ENCODE measurements around the gene UBE2R2. TPM values are rescaled to one million over a fixed set of nuclear protein-coding genes. Genes with fewer than 3 reads are reported as not detected.

The UBE2R2 gene
- total and polyA plus RNA-seq, 2 donors from 2014 or later, result 26.1 to 32.2 TPM

GRCh38 chr9:33943389-33943788 is 126.4 kb downstream of the UBE2R2 start:
- intact Hi-C loops (cut with DNase I), result no loop called here
- DNase-seq (no peak), FAIRE-seq (no peak)
- H3K9ac ChIP-seq (ENCODE audit: low read length in 3 of 3), result no peak overlapping the region
- no peak overlapping the region for H3K4me3 ChIP-seq (ENCODE audit: low read length in 3 of 3)
- no peak overlapping the region for H3K27ac ChIP-seq (ENCODE audit: low read depth in 2 of 2, low read length in 2 of 2)
- no peaks in the 10 kb centered on the region for H3K27me3 ChIP-seq (ENCODE audit: control insufficient read depth, insufficient read depth, low read length)
- H3K9me3 ChIP-seq (ENCODE audit: control insufficient read depth in 2 of 3, insufficient read depth in 1 of 3, low read length in 3 of 3), result no peaks in the 10 kb centered on the region
- TF ChIP-seq CTCF (IDR thresholded peaks at IDR 0.05; ENCODE audit: borderline replicate concordance, extremely low read depth, insufficient read depth), result no peak
- H3K36me3 ChIP-seq (ENCODE audit: control insufficient read depth in 2 of 3, insufficient read depth in 3 of 3, low read length in 3 of 3), result peaks cover 2 to 22% (median 12%) of the 10 kb centered on the region in 3 donors
- no peaks in the 10 kb centered on the region for H3K4me1 ChIP-seq (ENCODE audit: control insufficient read depth in 2 of 3, insufficient read depth in 2 of 3, low read depth in 1 of 3, low read length in 3 of 3)

- FAIRE-seq (no peak), DNase-seq (no peak)
- Histone ChIP-seq H3K9ac (ENCODE audit: low read length in 3 of 3) (no peak overlapping the region), H3K27me3 (ENCODE audit: control insufficient read depth, insufficient read depth, low read length) (no peaks in the 10 kb centered on the region), H3K27ac (ENCODE audit: low read depth in 2 of 2, low read length in 2 of 2) (no peak overlapping the region), H3K4me3 (ENCODE audit: low read length in 3 of 3) (no peak overlapping the region), H3K9me3 (ENCODE audit: control insufficient read depth in 2 of 3, insufficient read depth in 1 of 3, low read length in 3 of 3) (no peaks in the 10 kb centered on the region), H3K36me3 (ENCODE audit: control insufficient read depth in 2 of 3, insufficient read depth in 3 of 3, low read length in 3 of 3) (peaks cover 2 to 22% (median 12%) of the 10 kb centered on the region in 3 donors), H3K4me1 (ENCODE audit: control insufficient read depth in 2 of 3, insufficient read depth in 2 of 3, low read depth in 1 of 3, low read length in 3 of 3) (no peaks in the 10 kb centered on the region)
- no peak for TF ChIP-seq CTCF (IDR thresholded peaks at IDR 0.05; ENCODE audit: borderline replicate concordance, extremely low read depth, insufficient read depth)
- intact Hi-C loops (cut with DNase I), result no loop called here
These were observed 130.0 kb downstream of the UBE2R2 start for GRCh38 chr9:33946779-33947535.

GRCh38 chr9:33950371-33950770 is 133.4 kb downstream of the UBE2R2 start:
- H3K4me3 ChIP-seq (ENCODE audit: low read length in 3 of 3), result no peak overlapping the region
- DNase-seq (no peak), FAIRE-seq (no peak)
- H3K36me3 ChIP-seq (ENCODE audit: control insufficient read depth in 2 of 3, insufficient read depth in 3 of 3, low read length in 3 of 3), result peaks cover 2 to 22% (median 6%) of the 10 kb centered on the region in 3 donors
- no peaks in the 10 kb centered on the region for H3K27me3 ChIP-seq (ENCODE audit: control insufficient read depth, insufficient read depth, low read length)
- no peaks in the 10 kb centered on the region for H3K4me1 ChIP-seq (ENCODE audit: control insufficient read depth in 2 of 3, insufficient read depth in 2 of 3, low read depth in 1 of 3, low read length in 3 of 3)
- TF ChIP-seq CTCF (IDR thresholded peaks at IDR 0.05; ENCODE audit: borderline replicate concordance, extremely low read depth, insufficient read depth), result no peak
- H3K27ac ChIP-seq (ENCODE audit: low read depth in 2 of 2, low read length in 2 of 2), result no peak overlapping the region
- no peak overlapping the region for H3K9ac ChIP-seq (ENCODE audit: low read length in 3 of 3)
- intact Hi-C loops (cut with DNase I), result no loop called here
- H3K9me3 ChIP-seq (ENCODE audit: control insufficient read depth in 2 of 3, insufficient read depth in 1 of 3, low read length in 3 of 3), result no peaks in the 10 kb centered on the region

Measured in kidney (tissue), 14 donors.